ENCODE measurements around the gene PLEK2. TPM values are rescaled to one million over a fixed set of nuclear protein-coding genes. Genes with fewer than 3 reads are reported as not detected.
A peak's percentile ranks its signal among the peaks of the same experiment; 100 is the strongest.

Gene PLEK2
- total RNA-seq, 2 donors from 2014 or later, result 71.6 to 84.0 TPM

- H3K4me1 ChIP-seq, result peaks cover 14% of the 10 kb centered on the region
- no peaks in the 10 kb centered on the region for H3K9me3 ChIP-seq
- H3K9ac ChIP-seq (ENCODE audit: low read depth in 2 of 2, low read length in 2 of 2), result no peak overlapping the region
- no peak for DNase-seq
- intact Hi-C loops (cut with DNase I), result no loop called here
- no peak overlapping the region for H3K4me3 ChIP-seq
- H3K27ac ChIP-seq, result no peak overlapping the region
- H3K36me3 ChIP-seq, result peaks cover 7% of the 10 kb centered on the region
- H3K27me3 ChIP-seq, result no peaks in the 10 kb centered on the region
- TF ChIP-seq CTCF (IDR thresholded peaks at IDR 0.05), result no peak
Observed at GRCh38 chr14:67365476-67365875, 46.5 kb downstream of the PLEK2 start.

DNA sequence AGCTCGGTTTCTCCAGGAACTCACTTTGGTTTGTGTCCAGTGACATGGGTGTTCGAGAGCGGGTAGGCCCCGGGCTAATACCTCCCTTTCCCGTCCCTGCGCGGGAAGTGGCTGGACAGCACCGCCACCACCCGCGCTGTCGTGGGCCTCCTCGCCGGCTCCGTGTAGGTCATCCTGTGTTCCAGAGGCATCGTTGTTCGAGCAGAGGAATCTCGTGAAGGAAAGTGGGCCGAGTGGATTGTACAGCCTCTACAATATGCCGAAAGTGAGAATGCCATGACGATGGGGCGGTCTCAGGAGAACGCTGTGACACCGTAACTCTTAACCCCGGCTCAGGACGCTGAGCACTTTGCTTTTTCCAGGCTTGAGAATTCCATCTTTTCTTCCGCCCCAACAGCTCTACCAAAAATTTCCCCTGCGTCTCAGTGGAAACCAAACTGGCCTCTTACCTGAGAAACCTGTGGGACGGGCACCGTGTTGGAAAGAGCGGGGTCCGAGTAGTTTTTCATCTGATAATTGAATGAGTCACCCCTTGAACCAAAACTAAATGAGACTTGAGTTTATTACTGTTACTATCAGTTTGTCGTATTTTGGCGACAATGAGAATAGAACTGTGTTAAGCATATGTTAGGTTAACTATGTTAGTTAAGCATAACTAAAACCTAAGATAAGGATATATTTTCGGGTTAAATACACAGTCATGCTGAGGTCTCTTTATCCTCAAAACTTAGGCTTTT, 51.3 kb downstream of the PLEK2 start:
- peak overlapping the region; percentile 86 for H3K27ac ChIP-seq
- H3K9me3 ChIP-seq, result no peaks in the 10 kb centered on the region
- intact Hi-C loops (cut with DNase I), result no loop called here
- no peaks in the 10 kb centered on the region for H3K36me3 ChIP-seq
- peaks cover 14% of the 10 kb centered on the region for H3K4me1 ChIP-seq
- no peak for DNase-seq
- TF ChIP-seq CTCF (IDR thresholded peaks at IDR 0.05), result no peak
- peak overlapping the region; percentile 87 for H3K4me3 ChIP-seq
- H3K9ac ChIP-seq (ENCODE audit: low read depth in 2 of 2, low read length in 2 of 2), result peak overlapping the region; percentile 86 to 96
- no peaks in the 10 kb centered on the region for H3K27me3 ChIP-seq

- no peaks in the 10 kb centered on the region for H3K36me3 ChIP-seq
- DNase-seq, result peak; percentile 99
- intact Hi-C loops (cut with DNase I), result no loop called here
- H3K9ac ChIP-seq (ENCODE audit: low read depth in 2 of 2, low read length in 2 of 2), result peak within 1 kb of the TSS; percentile 86 to 96
- no peaks in the 10 kb centered on the region for H3K27me3 ChIP-seq
- peak within 1 kb of the TSS; percentile 87 for H3K4me3 ChIP-seq
- no peaks in the 10 kb centered on the region for H3K9me3 ChIP-seq
- peak; percentile 87 for TF ChIP-seq CTCF (IDR thresholded peaks at IDR 0.05)
- H3K4me1 ChIP-seq, result peaks cover 14% of the 10 kb centered on the region
- peak within 1 kb of the TSS; percentile 86 for H3K27ac ChIP-seq
Observed at GRCh38 chr14:67359775-67360469, 52.0 kb downstream of the PLEK2 start, which contains the start of the genes ATP6V1D and EIF2S1. ATP6V1D (minus strand) TSS chr14:67359804; CDS start chr14:67359698, 106 bp downstream. EIF2S1 (plus strand) TSS chr14:67360328; CDS start chr14:67364768, 4,440 bp downstream.

- Histone ChIP-seq H3K27ac (peak overlapping the region; percentile 86), H3K36me3 (no peaks in the 10 kb centered on the region), H3K4me3 (peak overlapping the region; percentile 78), H3K27me3 (no peaks in the 10 kb centered on the region), H3K4me1 (peaks cover 14% of the 10 kb centered on the region), H3K9ac (ENCODE audit: low read depth in 2 of 2, low read length in 2 of 2) (peak overlapping the region; percentile 78 to 86), H3K9me3 (no peaks in the 10 kb centered on the region)
- intact Hi-C loops (cut with DNase I), result no loop called here
- peak; percentile 19 for DNase-seq
- no peak for TF ChIP-seq CTCF (IDR thresholded peaks at IDR 0.05)
Observed at GRCh38 chr14:67358924-67359774, 52.8 kb downstream of the PLEK2 start.

GRCh38 chr14:67357969-67358354, 54.0 kb downstream of the PLEK2 start:
- DNase-seq, result no peak
- Histone ChIP-seq H3K4me1 (peaks cover 13% of the 10 kb centered on the region), H3K9ac (ENCODE audit: low read depth in 2 of 2, low read length in 2 of 2) (no peak overlapping the region), H3K4me3 (no peak overlapping the region), H3K27me3 (no peaks in the 10 kb centered on the region), H3K9me3 (no peaks in the 10 kb centered on the region), H3K27ac (no peak overlapping the region), H3K36me3 (no peaks in the 10 kb centered on the region)
- intact Hi-C loops (cut with DNase I), result no loop called here
- TF ChIP-seq CTCF (IDR thresholded peaks at IDR 0.05), result no peak

Measured in colonic mucosa (tissue), 4 donors.